Liver (tissue), 3 donors: ENCODE results near the gene CHRNB1.

Source experiments
- CTCF ChIP-seq: fragments of 150-350 bp; IDR thresholded peaks from 2 replicates; pipeline ENCODE4 v1.5.1; 2017; ENCODE audit warnings: improper control_type of control experiment, low read depth, low read length; ENCODE audit not compliant: missing input control
- NR2F2 ChIP-seq: IDR thresholded peaks from 2 replicates; pipeline ENCODE4 v1.6.1; 2016; ENCODE audit warnings: antibody characterized with exemption
- RAD21 ChIP-seq, 2 donors: IDR thresholded peaks; 2 replicates each; pipeline ENCODE4 v1.6.1; 2016; ENCODE audit warnings: antibody characterized with exemption in 2 of 2, mild to moderate bottlenecking in 2 of 2
- REST ChIP-seq: IDR thresholded peaks from 2 replicates; pipeline ENCODE4 v1.6.1; 2016; ENCODE audit warnings: antibody characterized with exemption, mild to moderate bottlenecking
- donor health status: healthy.
- donor health status: healthy.

- TF ChIP-seq CTCF (no peak), REST (no peak), NR2F2 (no peak), RAD21 (IDR thresholded peaks at IDR 0.05) (no peak)
Measured at GRCh38 chr17:7501729-7502128, 56.9 kb downstream of the CHRNB1 start.
